ENCODE data around the gene RAD18.

GRCh38 chr3:8966150-8966819 lies 3.0 kb upstream of the RAD18 start:
- TF ChIP-seq POLR2A (IDR thresholded peaks at IDR 0.05) = no peak
- TF ChIP-seq CTCF (IDR thresholded peaks at IDR 0.05) = no peak
